Measurements from ENCODE around the gene LCN6.

DNA sequence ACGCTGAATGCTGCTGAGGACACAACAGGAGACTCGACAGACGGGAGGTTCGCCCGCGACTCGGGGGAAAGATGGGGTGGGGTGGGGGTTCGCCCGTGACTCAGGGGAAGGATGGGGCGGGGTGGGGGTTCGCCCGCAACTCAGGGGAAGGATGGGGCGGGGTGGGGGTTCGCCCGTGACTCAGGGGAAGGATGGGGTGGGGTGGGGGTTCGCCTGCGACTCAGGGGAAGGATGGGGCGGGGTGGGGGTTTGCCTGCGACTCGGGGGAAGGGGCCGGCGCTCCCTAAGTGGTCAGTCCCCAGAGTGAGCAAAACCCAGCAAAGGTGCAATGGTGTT is 2.2 kb downstream of the LCN6 start:
- TF ChIP-seq FOXM1 (IDR thresholded peaks at IDR 0.05; ENCODE audit: borderline replicate concordance) (no peak), FOXA1 (IDR thresholded peaks at IDR 0.05) (no peak), TARDBP (IDR thresholded peaks at IDR 0.05) (no peak), SUZ12 (IDR thresholded peaks at IDR 0.05) (no peak), FOXK2 (IDR thresholded peaks at IDR 0.05) (no peak), SP1 (IDR thresholded peaks at IDR 0.05) (no peak), ARNT (IDR thresholded peaks at IDR 0.05) (no peak), CTBP1 (IDR thresholded peaks at IDR 0.05; ENCODE audit: borderline replicate concordance) (no peak), ZNF384 (IDR thresholded peaks at IDR 0.05) (no peak)
- TF ChIP-seq, protein P1, sequence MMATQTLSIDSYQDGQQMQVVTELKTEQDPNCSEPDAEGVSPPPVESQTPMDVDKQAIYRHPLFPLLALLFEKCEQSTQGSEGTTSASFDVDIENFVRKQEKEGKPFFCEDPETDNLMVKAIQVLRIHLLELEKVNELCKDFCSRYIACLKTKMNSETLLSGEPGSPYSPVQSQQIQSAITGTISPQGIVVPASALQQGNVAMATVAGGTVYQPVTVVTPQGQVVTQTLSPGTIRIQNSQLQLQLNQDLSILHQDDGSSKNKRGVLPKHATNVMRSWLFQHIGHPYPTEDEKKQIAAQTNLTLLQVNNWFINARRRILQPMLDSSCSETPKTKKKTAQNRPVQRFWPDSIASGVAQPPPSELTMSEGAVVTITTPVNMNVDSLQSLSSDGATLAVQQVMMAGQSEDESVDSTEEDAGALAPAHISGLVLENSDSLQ (IDR thresholded peaks at IDR 0.05) = no peak
